HG02870 (cell line): Measurements from ENCODE around the gene LILRB1.
"Not testable (repeated sequence)": the region's sequence is repeated elsewhere in the genome, so short reads cannot be mapped to it uniquely, and the experiment has no call there.

Source experiments
- ATAC-seq: cut with Tn5 transposase; IDR thresholded peaks from one replicate; pipeline ENCODE4 v1.9.1; 2021; ENCODE audit warnings: mild to moderate bottlenecking, moderate library complexity; ENCODE audit not compliant: unreplicated experiment

Gene LILRB1

GRCh38 chr19:54661846-54662481 is 31.7 kb downstream of the LILRB1 start:
- no peak for ATAC-seq

GRCh38 chr19:54662730-54663129 is 32.4 kb downstream of the LILRB1 start, which contains the start of gene LILRB4:
TSS of gene LILRB4 (plus strand) at chr19:54662985. CDS start at chr19:54663034, 49 bp downstream.
- ATAC-seq, result no peak

GRCh38 chr19:54665530-54665929 is 35.2 kb downstream of the LILRB1 start:
- no peak for ATAC-seq

- ATAC-seq, result no peak
These were observed 36.9 kb downstream of the LILRB1 start for GRCh38 chr19:54667217-54667616.

GRCh38 chr19:54668353-54668752 is 38.1 kb downstream of the LILRB1 start:
- no peak for ATAC-seq

GRCh38 chr19:54670576-54671357 is 40.5 kb downstream of the LILRB1 start:
- no peak for ATAC-seq

GRCh38 chr19:54673222-54673621 is 42.9 kb downstream of the LILRB1 start:
- no peak for ATAC-seq

- ATAC-seq, result no peak
These were observed 43.8 kb downstream of the LILRB1 start for GRCh38 chr19:54674021-54674617.

GRCh38 chr19:54676210-54676834 is 46.0 kb downstream of the LILRB1 start:
- ATAC-seq, result not testable (repeated sequence)

GRCh38 chr19:54677217-54677616 is 46.9 kb downstream of the LILRB1 start:
- no peak for ATAC-seq

- ATAC-seq, result not testable (repeated sequence)
These were observed 51.3 kb downstream of the LILRB1 start for GRCh38 chr19:54681596-54681995.

GRCh38 chr19:54682306-54682856 is 52.1 kb downstream of the LILRB1 start:
- ATAC-seq, result no peak

- no peak for ATAC-seq
These were observed 54.2 kb downstream of the LILRB1 start for GRCh38 chr19:54684527-54684926.
